MCF 10A (cell line): ENCODE results near the gene CSRNP3. TPM values are rescaled to one million over a fixed set of nuclear protein-coding genes. Genes with fewer than 3 reads are reported as not detected.

Experiments
- BruUV-seq: library from RNA; stranded (reverse); fragments of 400-500 nt; replicated peaks from 2 replicates; lab custom pipeline; 2021; lab: Mats Ljungman, UMichigan
- CTCF ChIA-PET: fragments of 300-600 bp; sonication (Branson Sonifier 250); formaldehyde crosslinking; extraction: SDS; loops from one replicate; lab custom pipeline; 2021; ENCODE audit warnings: antibody characterized with exemption, inconsistent platforms; lab: Yijun Ruan, JAX
- POLR2A ChIA-PET: fragments of 300-600, 350-650 bp; sonication (Branson Sonifier 250); formaldehyde crosslinking; extraction: SDS; loops from one replicate; lab custom pipeline; 2020; ENCODE audit warnings: antibody characterized with exemption, inconsistent platforms; lab: Yijun Ruan, JAX
- DNase-seq: peaks from one replicate; pipeline ENCODE4 v3.0.0-alpha.2; 2018; ENCODE audit not compliant: unreplicated experiment
- H3K27ac Mint-ChIP-seq: one replicate; pipeline ENCODE4 v1.8.0; 2022; ENCODE audit warnings: mild to moderate bottlenecking, low read depth, mixed read lengths; ENCODE audit not compliant: unreplicated experiment
- H3K27me3 Mint-ChIP-seq: one replicate; pipeline ENCODE4 v1.8.0; 2022; ENCODE audit warnings: mixed read lengths; ENCODE audit not compliant: insufficient read depth, unreplicated experiment
- H3K36me3 Mint-ChIP-seq: one replicate; pipeline ENCODE4 v1.8.0; 2022; ENCODE audit warnings: mild to moderate bottlenecking, moderate library complexity, mixed read lengths; ENCODE audit not compliant: insufficient read depth, unreplicated experiment
- H3K4me1 Mint-ChIP-seq: one replicate; pipeline ENCODE4 v1.8.0; 2022; ENCODE audit warnings: mixed read lengths; ENCODE audit not compliant: insufficient read depth, unreplicated experiment
- H3K4me3 Mint-ChIP-seq: one replicate; pipeline ENCODE4 v1.8.0; 2022; ENCODE audit warnings: mild to moderate bottlenecking, moderate library complexity, mixed read lengths; ENCODE audit not compliant: unreplicated experiment
- H3K9me3 Mint-ChIP-seq: one replicate; pipeline ENCODE4 v1.8.0; 2022; ENCODE audit warnings: mixed read lengths; ENCODE audit not compliant: unreplicated experiment
- intact Hi-C: fragments of 100-400 bp; cut with micrococcal nuclease; formaldehyde crosslinking; loops from 2 replicates; pipeline ENCODE4 v1.14.1; 2022
- total RNA-seq: library from RNA; stranded (reverse); gene quantifications from 2 replicates; pipeline ENCODE4 v1.2.3, GENCODE V29; 2022
- TF ChIP-seq, protein P1 (sequence below): fragments of 200-600 bp; IDR thresholded peaks from one replicate; pipeline ENCODE4 v1.8.0; 2022; ENCODE audit warnings: antibody characterized with exemption, mild to moderate bottlenecking; ENCODE audit not compliant: unreplicated experiment

Gene CSRNP3
- total RNA-seq, 1 experiment from 2014 or later = 0.33 TPM

GRCh38 chr2:165701147-165701546, 231.6 kb downstream of the CSRNP3 start:
- H3K27me3 Mint-ChIP-seq = peaks cover 33% of the 10 kb centered on the region
- no TSS peak for BruUV-seq
- H3K36me3 Mint-ChIP-seq = no peaks in the 10 kb centered on the region
- no peak for DNase-seq
- ChIA-PET CTCF (interaction anchor here (0.6 to 6.2 kb wide), 9 partner anchors 12 to 310 kb away, joined by 3 to 45 read pairs (median 4); partner anchors contain the start of gene GALNT3), POLR2A (interaction anchor here (0.7 kb wide), 1 partner anchor 334 kb away, joined by 3 read pairs; no protein-coding TSS in a partner anchor)
- no peak overlapping the region for H3K4me3 Mint-ChIP-seq
- H3K9me3 Mint-ChIP-seq = no peaks in the 10 kb centered on the region
- no peak overlapping the region for H3K27ac Mint-ChIP-seq
- no peaks in the 10 kb centered on the region for H3K4me1 Mint-ChIP-seq
- TF ChIP-seq, protein P1, sequence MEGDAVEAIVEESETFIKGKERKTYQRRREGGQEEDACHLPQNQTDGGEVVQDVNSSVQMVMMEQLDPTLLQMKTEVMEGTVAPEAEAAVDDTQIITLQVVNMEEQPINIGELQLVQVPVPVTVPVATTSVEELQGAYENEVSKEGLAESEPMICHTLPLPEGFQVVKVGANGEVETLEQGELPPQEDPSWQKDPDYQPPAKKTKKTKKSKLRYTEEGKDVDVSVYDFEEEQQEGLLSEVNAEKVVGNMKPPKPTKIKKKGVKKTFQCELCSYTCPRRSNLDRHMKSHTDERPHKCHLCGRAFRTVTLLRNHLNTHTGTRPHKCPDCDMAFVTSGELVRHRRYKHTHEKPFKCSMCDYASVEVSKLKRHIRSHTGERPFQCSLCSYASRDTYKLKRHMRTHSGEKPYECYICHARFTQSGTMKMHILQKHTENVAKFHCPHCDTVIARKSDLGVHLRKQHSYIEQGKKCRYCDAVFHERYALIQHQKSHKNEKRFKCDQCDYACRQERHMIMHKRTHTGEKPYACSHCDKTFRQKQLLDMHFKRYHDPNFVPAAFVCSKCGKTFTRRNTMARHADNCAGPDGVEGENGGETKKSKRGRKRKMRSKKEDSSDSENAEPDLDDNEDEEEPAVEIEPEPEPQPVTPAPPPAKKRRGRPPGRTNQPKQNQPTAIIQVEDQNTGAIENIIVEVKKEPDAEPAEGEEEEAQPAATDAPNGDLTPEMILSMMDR = no peak
- intact Hi-C loops = no loop called here

DNA sequence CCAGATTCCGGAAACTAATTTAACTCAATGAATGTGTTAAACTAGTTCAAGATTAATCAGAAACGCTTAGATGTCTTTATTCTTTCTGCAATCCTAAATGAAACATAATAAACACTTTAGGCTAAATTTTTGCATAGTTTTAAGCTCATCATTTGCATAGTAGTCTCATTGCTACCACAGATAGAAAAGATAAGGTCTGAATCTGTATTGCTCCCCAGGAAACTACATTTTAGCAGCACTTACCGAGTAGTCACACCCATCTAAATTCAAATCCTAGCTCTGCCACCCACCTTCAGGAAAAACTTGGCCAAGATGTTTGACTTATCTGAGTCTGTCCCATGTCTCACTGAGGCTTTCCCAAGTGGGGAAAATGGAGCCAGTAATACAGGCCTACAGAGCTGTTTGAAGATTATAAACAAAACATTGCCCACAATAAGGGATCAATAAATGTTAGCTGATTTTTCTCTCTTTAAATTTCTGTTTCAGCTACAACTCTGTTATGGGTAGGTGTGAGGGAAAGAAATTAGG, 237.5 kb downstream of the CSRNP3 start:
- H3K36me3 Mint-ChIP-seq = no peaks in the 10 kb centered on the region
- DNase-seq = no peak
- TF ChIP-seq, protein P1 = no peak
- H3K4me3 Mint-ChIP-seq = no peak overlapping the region
- ChIA-PET CTCF (interaction anchor here (0.5 to 1.0 kb wide), 2 partner anchors 13 to 264 kb away, joined by 3 read pairs; no protein-coding TSS in a partner anchor), POLR2A (interaction anchor here (1.3 kb wide), 1 partner anchor 10 kb away, joined by 5 read pairs; no protein-coding TSS in a partner anchor)
- H3K27me3 Mint-ChIP-seq = peaks cover 13% of the 10 kb centered on the region
- no peak overlapping the region for H3K27ac Mint-ChIP-seq
- H3K4me1 Mint-ChIP-seq = no peaks in the 10 kb centered on the region
- no TSS peak for BruUV-seq
- intact Hi-C loops = no loop called here
- H3K9me3 Mint-ChIP-seq = peaks cover 14% of the 10 kb centered on the region

GRCh38 chr2:165716091-165716490, 246.6 kb downstream of the CSRNP3 start:
- intact Hi-C loops = no loop called here
- no TSS peak for BruUV-seq
- H3K36me3 Mint-ChIP-seq = no peaks in the 10 kb centered on the region
- no peaks in the 10 kb centered on the region for H3K4me1 Mint-ChIP-seq
- no peak overlapping the region for H3K4me3 Mint-ChIP-seq
- TF ChIP-seq, protein P1 = no peak
- ChIA-PET POLR2A (no interaction called here), CTCF (no interaction called here)
- no peak for DNase-seq
- no peaks in the 10 kb centered on the region for H3K9me3 Mint-ChIP-seq
- no peak overlapping the region for H3K27ac Mint-ChIP-seq
- no peaks in the 10 kb centered on the region for H3K27me3 Mint-ChIP-seq

GRCh38 chr2:165718610-165719210, 249.2 kb downstream of the CSRNP3 start:
- no peak for DNase-seq
- CTCF ChIA-PET = interaction anchor here (0.6 to 1.3 kb wide), 4 partner anchors 18 to 745 kb away, joined by 3 to 4 read pairs (median 3); no protein-coding TSS in a partner anchor
- Mint-ChIP-seq H3K27me3 (no peaks in the 10 kb centered on the region), H3K27ac (no peak overlapping the region), H3K4me3 (no peak overlapping the region), H3K4me1 (no peaks in the 10 kb centered on the region), H3K9me3 (no peaks in the 10 kb centered on the region), H3K36me3 (no peaks in the 10 kb centered on the region)
- intact Hi-C loops = no loop called here
- POLR2A ChIA-PET = no interaction called here
- TF ChIP-seq, protein P1 = no peak
- BruUV-seq = no TSS peak
